Mammary epithelial cell (primary cell): Measurements from ENCODE around the gene SLAIN2.

Experiments used
- CTCF ChIP-seq, 2 donors: IDR thresholded peaks in 1 of 2; conservative IDR thresholded peaks in 1 of 2; 2 replicates each; pipeline ENCODE4 v1.5.1; 2011 to 2012; ENCODE audit warnings: inconsistent platforms in 2 of 2, low read length in 2 of 2, mild to moderate bottlenecking in 2 of 2, control low read depth in 1 of 2, low read depth in 1 of 2; ENCODE audit not compliant: insufficient read depth in 1 of 2; ENCODE audit errors: extremely low read depth in 1 of 2
- EZH2 ChIP-seq: IDR thresholded peaks from 2 replicates; pipeline ENCODE4 v1.6.1; 2012; ENCODE audit warnings: low read length, inconsistent platforms, borderline replicate concordance

DNA sequence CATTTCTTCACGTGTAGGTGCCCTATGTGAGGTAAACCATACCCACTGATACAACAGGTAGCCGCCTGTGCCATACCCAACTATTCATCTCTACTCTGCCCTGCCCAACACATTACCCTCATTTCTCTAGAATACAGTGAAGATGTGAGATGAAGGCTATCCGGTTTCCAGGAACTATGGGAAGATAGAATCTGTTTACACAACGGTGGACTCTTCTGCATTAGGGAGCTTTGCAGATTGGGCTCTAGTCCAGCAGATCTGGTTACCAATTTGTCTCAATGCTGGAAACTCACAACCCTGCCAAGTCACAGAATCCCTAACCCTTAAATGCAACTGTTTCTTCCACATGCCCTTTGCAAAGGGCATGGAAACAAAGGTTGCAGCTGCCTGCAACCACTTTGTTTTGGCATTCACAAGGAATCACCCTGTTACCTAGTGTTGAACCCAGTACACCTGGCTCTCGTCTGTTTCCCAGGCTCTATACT is 6.4 kb upstream of the SLAIN2 start:
- TF ChIP-seq CTCF (conservative IDR thresholded peaks at IDR 0.05 in 1 of 2, IDR thresholded peaks at IDR 0.05 in 1 of 2; ENCODE audit: extremely low read depth in 1 of 2, insufficient read depth in 1 of 2, low read depth in 1 of 2, low read length in 2 of 2): no peak
- TF ChIP-seq EZH2: no peak
